HepG2 (cell line): ENCODE measurements around the gene VEGFA. TPM values are rescaled to one million over a fixed set of nuclear protein-coding genes. Genes with fewer than 3 reads are reported as not detected.

Source experiments
- AGO1 ChIP-seq: fragments of 200-400 bp; formaldehyde crosslinking; IDR thresholded peaks from 2 replicates; pipeline ENCODE4 v1.6.1; 2017; ENCODE audit warnings: mild to moderate bottlenecking, low read depth, low read length, moderate library complexity; ENCODE audit not compliant: poor library complexity, severe bottlenecking
- CENPX ChIP-seq: sonication (generic); formaldehyde crosslinking; IDR thresholded peaks from 2 replicates; pipeline ENCODE4 v1.9.0; 2021; ENCODE audit warnings: mild to moderate bottlenecking, missing genetic modification reagents, moderate library complexity
- CSRNP2 ChIP-seq: sonication (generic); formaldehyde crosslinking; conservative IDR thresholded peaks from 2 replicates; pipeline ENCODE4 v1.8.0; 2022; ENCODE audit warnings: low read depth, missing genetic modification reagents
- FOXP1 ChIP-seq, 2 experiments: fragments of 450-650 bp in 1 of 2; IDR thresholded peaks; 2 replicates each; pipeline ENCODE4 v1.6.1; 2017 to 2018; ENCODE audit warnings: antibody characterized with exemption in 1 of 2
- POLR2G ChIP-seq: fragments of 200-400 bp; formaldehyde crosslinking; IDR thresholded peaks from 2 replicates; pipeline ENCODE4 v1.6.1; 2018; ENCODE audit warnings: mild to moderate bottlenecking, low read depth, low read length, moderate library complexity
- RARA ChIP-seq: IDR thresholded peaks from 2 replicates; pipeline ENCODE4 v1.6.1; 2016; ENCODE audit warnings: missing genetic modification reagents, missing compliant biosample characterization
- RCOR2 ChIP-seq: IDR thresholded peaks from 2 replicates; pipeline ENCODE4 v1.6.1; 2016; ENCODE audit warnings: missing biosample characterization, missing genetic modification reagents
- SP2 ChIP-seq: sonication (generic); formaldehyde crosslinking; IDR thresholded peaks from 2 replicates; pipeline ENCODE4 v1.5.1; 2020; ENCODE audit warnings: mild to moderate bottlenecking, missing genetic modification reagents
- SSRP1 ChIP-seq: IDR thresholded peaks from 2 replicates; pipeline ENCODE4 v1.6.1; 2016; ENCODE audit warnings: control low read depth
- TCF7 ChIP-seq: sonication (generic); IDR thresholded peaks from 2 replicates; pipeline ENCODE4 v1.6.1; 2016; ENCODE audit warnings: antibody characterized with exemption, low read depth
- TCF7L2 ChIP-seq: IDR thresholded peaks from 2 replicates; pipeline ENCODE4 v1.6.1; 2011; ENCODE audit warnings: mild to moderate bottlenecking, low read depth, low read length, moderate library complexity
- YEATS4 ChIP-seq: sonication (generic); formaldehyde crosslinking; IDR thresholded peaks from 2 replicates; pipeline ENCODE4 v1.4.0; 2020; ENCODE audit warnings: missing genetic modification reagents, borderline replicate concordance
- ZNF20 ChIP-seq: sonication (generic); formaldehyde crosslinking; IDR thresholded peaks from 2 replicates; pipeline ENCODE4 v1.4.0; 2020; ENCODE audit warnings: mild to moderate bottlenecking, moderate library complexity, missing genetic modification reagents
- ZNF34 ChIP-seq: sonication (generic); formaldehyde crosslinking; IDR thresholded peaks from 2 replicates; pipeline ENCODE4 v1.4.0; 2020; ENCODE audit warnings: mild to moderate bottlenecking, missing genetic modification reagents, borderline replicate concordance
- ZNF773 ChIP-seq: sonication (generic); formaldehyde crosslinking; IDR thresholded peaks from 2 replicates; pipeline ENCODE4 v1.4.0; 2020; ENCODE audit warnings: missing genetic modification reagents, borderline replicate concordance
- ZNF891 ChIP-seq: sonication (generic); formaldehyde crosslinking; IDR thresholded peaks from 2 replicates; pipeline ENCODE4 v1.5.0; 2020; ENCODE audit warnings: mild to moderate bottlenecking, missing genetic modification reagents
- polyA plus RNA-seq, 8 experiments: library from polyadenylated mRNA; depleted of rRNA in 3 of 8; stranded (reverse) in 7 of 8; unstranded in 1 of 8; fragments of >200 nt; fragmentation: Illumina TruSeq in 4 of 8; extraction: Trizol in 4 of 8; gene quantifications; 2 replicates each; pipeline versions ENCODE4 v1.2.1 to v1.2.3, GENCODE V29; 2011 to 2016; ENCODE audit warnings: low read depth in 4 of 8, missing spikeins in 1 of 8, mixed read lengths in 1 of 8; ENCODE audit not compliant: insufficient read depth in 1 of 8
- total RNA-seq, 5 experiments: library from RNA; depleted of rRNA; stranded (reverse); fragments of >200 nt; fragmentation: Illumina TruSeq; extraction: Trizol; gene quantifications; 2 replicates each; pipeline ENCODE4 v1.2.3, GENCODE V29; 2016; ENCODE audit warnings: low read depth in 1 of 5
- TF ChIP-seq, protein P1 (sequence below): sonication (generic); formaldehyde crosslinking; IDR thresholded peaks from 2 replicates; pipeline ENCODE4 v1.4.0; 2020; ENCODE audit warnings: missing genetic modification reagents, borderline replicate concordance
- TF ChIP-seq, protein P2 (sequence below): sonication (generic); formaldehyde crosslinking; conservative IDR thresholded peaks from 2 replicates; pipeline ENCODE4 v1.5.0; 2020; ENCODE audit warnings: missing genetic modification reagents
- TF ChIP-seq, protein P3 (sequence below): sonication (generic); formaldehyde crosslinking; IDR thresholded peaks from 2 replicates; pipeline ENCODE4 v1.4.0; 2020; ENCODE audit warnings: mild to moderate bottlenecking, missing genetic modification reagents
- TF ChIP-seq, protein P4 (sequence below): sonication (generic); formaldehyde crosslinking; IDR thresholded peaks from 2 replicates; pipeline ENCODE4 v1.9.0; 2021; ENCODE audit warnings: missing genetic modification reagents, mild to moderate bottlenecking, borderline replicate concordance

VEGFA gene
- total and polyA plus RNA-seq, 2 of the 13 experiments (the other 11 are each of a cell fraction or from before 2014, with no cell fraction given) = 68.1 to 629 TPM

DNA sequence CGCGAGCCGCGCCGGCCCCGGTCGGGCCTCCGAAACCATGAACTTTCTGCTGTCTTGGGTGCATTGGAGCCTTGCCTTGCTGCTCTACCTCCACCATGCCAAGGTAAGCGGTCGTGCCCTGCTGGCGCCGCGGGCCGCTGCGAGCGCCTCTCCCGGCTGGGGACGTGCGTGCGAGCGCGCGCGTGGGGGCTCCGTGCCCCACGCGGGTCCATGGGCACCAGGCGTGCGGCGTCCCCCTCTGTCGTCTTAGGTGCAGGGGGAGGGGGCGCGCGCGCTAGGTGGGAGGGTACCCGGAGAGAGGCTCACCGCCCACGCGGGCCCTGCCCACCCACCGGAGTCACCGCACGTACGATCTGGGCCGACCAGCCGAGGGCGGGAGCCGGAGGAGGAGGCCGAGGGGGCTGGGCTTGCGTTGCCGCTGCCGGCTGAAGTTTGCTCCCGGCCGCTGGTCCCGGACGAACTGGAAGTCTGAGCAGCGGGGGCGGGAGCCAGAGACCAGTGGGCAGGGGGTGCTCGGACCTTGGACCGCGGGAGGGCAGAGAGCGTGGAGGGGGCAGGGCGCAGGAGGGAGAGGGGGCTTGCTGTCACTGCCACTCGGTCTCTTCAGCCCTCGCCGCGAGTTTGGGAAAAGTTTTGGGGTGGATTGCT, 1.3 kb downstream of the VEGFA start (continued):
- TF ChIP-seq, protein P1, sequence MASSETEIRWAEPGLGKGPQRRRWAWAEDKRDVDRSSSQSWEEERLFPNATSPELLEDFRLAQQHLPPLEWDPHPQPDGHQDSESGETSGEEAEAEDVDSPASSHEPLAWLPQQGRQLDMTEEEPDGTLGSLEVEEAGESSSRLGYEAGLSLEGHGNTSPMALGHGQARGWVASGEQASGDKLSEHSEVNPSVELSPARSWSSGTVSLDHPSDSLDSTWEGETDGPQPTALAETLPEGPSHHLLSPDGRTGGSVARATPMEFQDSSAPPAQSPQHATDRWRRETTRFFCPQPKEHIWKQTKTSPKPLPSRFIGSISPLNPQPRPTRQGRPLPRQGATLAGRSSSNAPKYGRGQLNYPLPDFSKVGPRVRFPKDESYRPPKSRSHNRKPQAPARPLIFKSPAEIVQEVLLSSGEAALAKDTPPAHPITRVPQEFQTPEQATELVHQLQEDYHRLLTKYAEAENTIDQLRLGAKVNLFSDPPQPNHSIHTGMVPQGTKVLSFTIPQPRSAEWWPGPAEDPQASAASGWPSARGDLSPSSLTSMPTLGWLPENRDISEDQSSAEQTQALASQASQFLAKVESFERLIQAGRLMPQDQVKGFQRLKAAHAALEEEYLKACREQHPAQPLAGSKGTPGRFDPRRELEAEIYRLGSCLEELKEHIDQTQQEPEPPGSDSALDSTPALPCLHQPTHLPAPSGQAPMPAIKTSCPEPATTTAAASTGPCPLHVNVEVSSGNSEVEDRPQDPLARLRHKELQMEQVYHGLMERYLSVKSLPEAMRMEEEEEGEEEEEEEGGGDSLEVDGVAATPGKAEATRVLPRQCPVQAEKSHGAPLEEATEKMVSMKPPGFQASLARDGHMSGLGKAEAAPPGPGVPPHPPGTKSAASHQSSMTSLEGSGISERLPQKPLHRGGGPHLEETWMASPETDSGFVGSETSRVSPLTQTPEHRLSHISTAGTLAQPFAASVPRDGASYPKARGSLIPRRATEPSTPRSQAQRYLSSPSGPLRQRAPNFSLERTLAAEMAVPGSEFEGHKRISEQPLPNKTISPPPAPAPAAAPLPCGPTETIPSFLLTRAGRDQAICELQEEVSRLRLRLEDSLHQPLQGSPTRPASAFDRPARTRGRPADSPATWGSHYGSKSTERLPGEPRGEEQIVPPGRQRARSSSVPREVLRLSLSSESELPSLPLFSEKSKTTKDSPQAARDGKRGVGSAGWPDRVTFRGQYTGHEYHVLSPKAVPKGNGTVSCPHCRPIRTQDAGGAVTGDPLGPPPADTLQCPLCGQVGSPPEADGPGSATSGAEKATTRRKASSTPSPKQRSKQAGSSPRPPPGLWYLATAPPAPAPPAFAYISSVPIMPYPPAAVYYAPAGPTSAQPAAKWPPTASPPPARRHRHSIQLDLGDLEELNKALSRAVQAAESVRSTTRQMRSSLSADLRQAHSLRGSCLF (CRISPR knock-in tag) = no peak
- peak; percentile 82 for TF ChIP-seq ZNF891 (CRISPR knock-in tag)
- TF ChIP-seq ZNF34 (CRISPR knock-in tag) = no peak
- TF ChIP-seq ZNF773 (CRISPR knock-in tag) = 0 out of 2 replicates have a peak, but pooled peaks have one; percentile 12
- peak; percentile 70 for TF ChIP-seq POLR2G
- TF ChIP-seq YEATS4 = no peak; the same call in 1 of the 2 replicates
- no peak for TF ChIP-seq FOXP1 (IDR thresholded peaks at IDR 0.05)
- TF ChIP-seq FOXP1 (CRISPR knock-in tag; IDR thresholded peaks at IDR 0.05) = no peak
- TF ChIP-seq CENPX (CRISPR knock-in tag) = no peak
- no peak for TF ChIP-seq TCF7L2
- TF ChIP-seq SSRP1 (CRISPR knock-in tag) = peak; percentile 66; the same call in 1 of the 2 replicates
- no peak for TF ChIP-seq CSRNP2 (CRISPR knock-in tag)
- TF ChIP-seq, protein P2, sequence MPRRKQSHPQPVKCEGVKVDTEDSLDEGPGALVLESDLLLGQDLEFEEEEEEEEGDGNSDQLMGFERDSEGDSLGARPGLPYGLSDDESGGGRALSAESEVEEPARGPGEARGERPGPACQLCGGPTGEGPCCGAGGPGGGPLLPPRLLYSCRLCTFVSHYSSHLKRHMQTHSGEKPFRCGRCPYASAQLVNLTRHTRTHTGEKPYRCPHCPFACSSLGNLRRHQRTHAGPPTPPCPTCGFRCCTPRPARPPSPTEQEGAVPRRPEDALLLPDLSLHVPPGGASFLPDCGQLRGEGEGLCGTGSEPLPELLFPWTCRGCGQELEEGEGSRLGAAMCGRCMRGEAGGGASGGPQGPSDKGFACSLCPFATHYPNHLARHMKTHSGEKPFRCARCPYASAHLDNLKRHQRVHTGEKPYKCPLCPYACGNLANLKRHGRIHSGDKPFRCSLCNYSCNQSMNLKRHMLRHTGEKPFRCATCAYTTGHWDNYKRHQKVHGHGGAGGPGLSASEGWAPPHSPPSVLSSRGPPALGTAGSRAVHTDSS (CRISPR knock-in tag) = peak; percentile 80; the same call in 1 of the 2 replicates
- TF ChIP-seq AGO1 = no peak
- TF ChIP-seq RCOR2 (CRISPR knock-in tag) = no peak
- TF ChIP-seq, protein P3, sequence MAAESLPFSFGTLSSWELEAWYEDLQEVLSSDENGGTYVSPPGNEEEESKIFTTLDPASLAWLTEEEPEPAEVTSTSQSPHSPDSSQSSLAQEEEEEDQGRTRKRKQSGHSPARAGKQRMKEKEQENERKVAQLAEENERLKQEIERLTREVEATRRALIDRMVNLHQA = no peak
- no peak for TF ChIP-seq TCF7
- TF ChIP-seq, protein P4, sequence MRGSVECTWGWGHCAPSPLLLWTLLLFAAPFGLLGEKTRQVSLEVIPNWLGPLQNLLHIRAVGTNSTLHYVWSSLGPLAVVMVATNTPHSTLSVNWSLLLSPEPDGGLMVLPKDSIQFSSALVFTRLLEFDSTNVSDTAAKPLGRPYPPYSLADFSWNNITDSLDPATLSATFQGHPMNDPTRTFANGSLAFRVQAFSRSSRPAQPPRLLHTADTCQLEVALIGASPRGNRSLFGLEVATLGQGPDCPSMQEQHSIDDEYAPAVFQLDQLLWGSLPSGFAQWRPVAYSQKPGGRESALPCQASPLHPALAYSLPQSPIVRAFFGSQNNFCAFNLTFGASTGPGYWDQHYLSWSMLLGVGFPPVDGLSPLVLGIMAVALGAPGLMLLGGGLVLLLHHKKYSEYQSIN (CRISPR knock-in tag) = 0 out of 2 replicates have a peak, but pooled peaks have one; percentile 30
- no peak for TF ChIP-seq ZNF20
- TF ChIP-seq RARA (CRISPR knock-in tag) = peak; percentile 49
- no peak; the same call in 1 of the 2 replicates for TF ChIP-seq SP2 (CRISPR knock-in tag)
